NCI-H345 treated with DMSO at 0.1 percent for 48 hours (cell line): Measurements from ENCODE around the gene ABL1.

Experiments
- DNase-seq: peaks from one replicate; lab custom pipeline; 2025; ENCODE audit not compliant: unreplicated experiment; lab: John Stamatoyannopoulos, UW

Gene ABL1

DNA sequence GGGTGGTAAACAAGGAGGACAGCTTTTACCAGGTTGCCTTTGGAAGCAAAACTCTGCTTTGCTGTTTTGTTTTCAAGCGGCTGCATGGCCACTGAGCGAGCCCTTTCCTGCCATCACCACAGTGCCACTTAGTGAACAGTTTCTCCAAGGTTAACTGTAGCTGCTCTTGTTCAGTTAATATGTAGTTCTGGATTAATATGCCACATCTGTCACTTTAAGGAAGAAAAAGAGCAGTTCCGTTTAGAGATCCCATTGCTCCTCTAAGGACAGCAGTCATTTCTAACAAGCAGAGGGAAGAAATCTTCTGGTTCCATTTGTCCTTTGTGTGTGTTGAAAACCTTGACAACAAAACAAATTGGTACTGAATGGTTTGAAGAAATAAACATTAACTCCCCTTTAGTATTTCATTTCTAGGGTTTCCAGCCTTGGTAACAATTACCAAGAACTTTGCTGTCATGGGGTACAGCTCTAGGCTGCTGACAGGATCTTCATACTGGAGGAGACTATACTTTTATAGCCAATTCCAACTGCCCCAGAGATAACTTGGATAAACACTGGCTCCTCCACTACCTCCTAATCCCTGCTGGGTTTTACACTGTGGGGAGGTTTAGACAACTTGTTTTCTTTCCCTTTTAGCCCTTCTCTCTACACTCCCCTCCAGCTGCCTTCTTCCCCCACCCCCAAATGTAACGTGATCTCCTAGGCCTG is 10.3 kb upstream of the ABL1 start:
- DNase-seq: no peak

DNA sequence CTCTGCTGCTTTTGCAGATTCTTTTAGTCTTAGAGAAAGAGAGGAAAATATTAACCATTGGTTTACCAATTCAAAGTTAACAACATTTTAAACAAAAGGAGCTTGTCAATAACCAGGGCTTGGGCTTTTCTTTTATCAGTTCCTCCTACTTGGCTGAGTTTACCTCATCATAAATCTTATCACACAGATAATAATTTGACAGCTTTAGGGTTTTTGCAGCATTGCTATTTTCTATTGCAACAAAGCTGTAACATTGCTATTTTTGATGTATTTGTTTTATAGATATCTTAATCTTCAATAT is 9.8 kb upstream of the ABL1 start:
- no peak for DNase-seq

DNA sequence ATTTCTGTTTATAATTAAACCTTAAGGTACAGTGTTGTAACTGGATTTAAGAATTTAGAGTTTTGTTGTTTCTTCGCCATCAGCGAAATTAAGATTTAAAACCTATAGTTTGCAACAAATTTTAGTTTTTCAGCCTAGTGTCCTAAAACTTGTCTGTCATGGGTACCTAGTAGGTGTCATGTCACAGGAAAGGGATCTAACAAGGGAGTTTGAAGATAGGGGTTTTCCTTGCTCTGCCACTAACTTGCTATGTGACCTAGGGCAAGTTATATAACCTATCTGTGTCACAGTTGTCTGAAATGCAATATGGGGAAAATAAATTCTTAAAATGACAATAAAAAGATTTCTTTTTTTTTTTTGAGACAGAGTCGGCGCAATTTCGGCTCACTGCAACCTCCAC is 9.2 kb upstream of the ABL1 start:
- DNase-seq: no peak

DNA sequence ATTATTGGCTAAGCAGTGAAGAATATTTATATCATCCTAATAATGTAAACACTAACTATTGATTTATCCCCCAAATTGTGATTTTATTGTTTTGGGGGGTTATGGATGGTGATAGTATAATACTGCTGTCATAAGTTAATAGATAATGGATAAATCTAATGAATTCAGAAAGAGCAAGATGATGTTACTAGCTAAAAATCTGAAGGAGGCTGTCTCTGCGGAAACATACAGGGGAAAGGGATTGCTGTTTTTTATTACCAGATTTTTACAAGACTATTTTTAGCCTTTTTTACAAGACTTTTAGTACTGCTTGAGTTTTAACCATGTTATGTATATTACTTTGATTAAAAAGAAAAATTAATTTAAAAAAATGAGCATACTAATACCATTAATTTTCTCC is 5.3 kb upstream of the ABL1 start:
- no peak for DNase-seq

GRCh38 chr9:130830231-130830760 is 4.8 kb upstream of the ABL1 start:
- no peak for DNase-seq

DNA sequence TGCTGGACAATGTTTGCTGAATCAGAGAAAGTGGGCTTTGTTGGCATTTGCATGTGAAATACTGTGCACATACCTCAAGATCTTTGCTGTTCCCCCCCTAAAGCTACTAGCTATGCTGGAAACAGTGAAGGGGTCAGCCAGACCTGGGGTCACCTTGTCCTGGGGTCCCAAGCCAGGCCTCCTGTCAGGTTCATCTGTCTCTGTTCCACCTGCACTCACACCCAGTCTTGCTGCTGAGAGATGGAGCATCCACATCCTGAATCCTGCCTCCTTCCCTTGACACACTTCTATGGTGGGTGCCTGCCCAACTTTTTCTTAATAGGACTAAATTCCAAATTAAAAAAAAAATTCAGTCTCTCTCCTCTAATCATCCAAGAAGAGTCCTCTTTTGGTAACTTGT is 4.0 kb upstream of the ABL1 start:
- no peak for DNase-seq

- DNase-seq: no peak
These were observed 1.7 kb upstream of the ABL1 start for GRCh38 chr9:130833031-130833990.

GRCh38 chr9:130835441-130836298 is 616 bp downstream of the ABL1 start:
- DNase-seq: no peak

- DNase-seq: no peak
These were observed 2.0 kb downstream of the ABL1 start for GRCh38 chr9:130837002-130837511.

- DNase-seq: no peak
These were observed 2.6 kb downstream of the ABL1 start for GRCh38 chr9:130837643-130838042.

DNA sequence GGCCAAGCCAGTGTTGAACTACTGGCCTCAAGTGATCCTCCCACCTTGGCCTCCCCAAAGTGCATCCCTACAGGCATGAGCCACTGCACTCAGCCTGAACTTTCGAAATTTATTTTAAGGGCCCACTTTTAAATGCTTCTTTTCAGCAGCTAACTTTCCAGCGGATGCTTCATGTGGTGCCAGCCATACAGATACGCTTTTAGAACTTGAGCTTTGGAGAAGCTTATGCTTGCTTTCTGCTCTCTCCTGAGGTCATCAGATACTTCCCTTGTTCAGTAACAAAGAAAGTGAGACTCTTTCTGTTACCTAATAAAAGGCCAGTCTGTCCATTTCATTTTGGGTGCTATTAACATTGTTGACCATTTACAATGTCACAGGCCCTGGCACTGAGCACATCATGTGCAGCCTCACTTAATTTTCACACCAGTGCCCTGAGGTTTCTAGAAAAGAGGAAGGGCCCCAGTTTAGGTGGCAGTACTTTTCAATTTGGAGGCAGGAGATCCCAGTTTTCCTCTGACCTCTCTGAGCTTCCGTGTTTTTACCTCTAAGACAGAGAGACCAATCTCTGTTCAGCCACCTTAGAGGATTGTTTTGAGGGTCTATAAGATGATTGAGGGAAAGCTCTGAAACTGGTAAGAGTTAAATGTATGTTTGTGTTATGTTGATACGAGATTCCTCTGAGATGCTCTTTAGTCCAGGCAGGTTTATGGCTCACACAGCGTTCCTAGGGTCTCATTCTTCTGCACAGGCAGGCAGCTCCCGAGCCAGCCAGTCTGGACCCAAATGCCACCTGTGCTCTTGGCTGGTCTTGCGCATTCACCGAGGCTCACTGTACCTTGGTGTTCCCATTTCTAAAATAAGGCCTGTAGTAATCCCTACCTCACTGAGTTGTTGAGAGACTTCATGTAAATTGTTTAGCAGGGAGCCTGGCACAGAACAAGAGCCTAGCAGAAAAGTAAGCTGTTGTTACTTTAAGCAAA is 4.4 kb downstream of the ABL1 start:
- DNase-seq: no peak

GRCh38 chr9:130842545-130842944 is 7.5 kb downstream of the ABL1 start:
- DNase-seq: no peak

DNA sequence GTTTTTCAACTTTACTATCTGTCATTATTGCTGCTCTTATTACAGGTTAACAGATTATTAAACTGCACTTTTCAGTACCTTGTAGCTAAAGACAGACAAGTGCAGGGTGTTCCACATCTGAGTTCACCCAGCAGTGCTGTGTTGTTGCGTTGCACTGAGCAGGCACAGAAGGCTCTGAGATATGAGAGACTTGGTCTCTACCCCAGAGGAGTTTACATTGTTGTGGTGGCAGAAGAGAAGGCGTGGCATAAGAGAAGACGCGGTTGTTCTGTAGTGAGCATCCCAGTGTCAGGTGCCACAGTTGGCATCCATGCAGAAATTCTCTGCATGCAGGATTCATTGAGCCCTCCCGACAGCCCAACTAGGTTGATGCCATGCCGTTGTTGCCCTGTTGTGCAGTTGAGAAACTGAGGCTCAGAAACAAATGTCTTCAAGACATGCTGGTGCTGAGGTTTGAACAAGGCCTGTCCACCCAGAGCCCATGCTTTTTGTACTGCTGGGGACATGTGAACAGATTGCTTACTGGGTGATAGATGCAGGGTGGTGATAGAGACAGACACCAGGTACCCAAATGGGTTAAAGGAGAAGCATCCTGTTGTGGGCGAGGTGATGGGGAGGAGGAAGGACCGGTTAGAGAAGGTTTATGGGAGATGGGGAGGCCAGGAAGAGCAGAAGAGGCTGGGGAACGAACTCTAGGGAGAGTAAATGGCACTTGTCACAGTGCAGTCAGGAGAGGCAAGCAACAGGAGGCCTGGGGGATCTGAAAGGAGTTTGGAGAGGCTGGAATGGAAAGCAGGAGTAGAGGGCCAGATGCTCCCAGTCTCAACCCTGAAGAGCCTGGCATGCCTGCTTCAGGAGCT is 8.2 kb downstream of the ABL1 start:
- DNase-seq: no peak

DNA sequence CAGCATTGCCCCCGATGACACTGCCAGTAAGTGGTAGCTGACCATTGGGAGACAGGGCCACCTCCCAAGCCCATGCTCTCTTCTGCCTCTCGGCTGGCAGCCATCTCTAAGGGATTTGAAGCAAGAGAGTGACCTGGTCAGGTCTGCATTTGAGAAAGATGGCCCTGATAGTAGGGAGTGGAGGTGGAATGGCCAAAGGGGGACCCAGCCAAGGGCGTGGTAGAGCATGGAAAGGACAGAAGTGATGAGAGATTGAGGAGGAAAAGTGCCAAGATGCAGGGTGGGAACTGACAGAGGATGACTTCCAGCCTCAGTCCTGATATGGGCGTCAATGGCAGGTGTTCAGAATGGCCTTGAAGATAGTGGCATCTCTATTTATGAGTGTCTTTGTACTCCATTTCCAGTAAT is 9.0 kb downstream of the ABL1 start:
- DNase-seq: no peak

- DNase-seq: no peak
These were observed 10.2 kb downstream of the ABL1 start for GRCh38 chr9:130845254-130845653.

GRCh38 chr9:130845901-130846481 is 10.9 kb downstream of the ABL1 start:
- no peak for DNase-seq

DNA sequence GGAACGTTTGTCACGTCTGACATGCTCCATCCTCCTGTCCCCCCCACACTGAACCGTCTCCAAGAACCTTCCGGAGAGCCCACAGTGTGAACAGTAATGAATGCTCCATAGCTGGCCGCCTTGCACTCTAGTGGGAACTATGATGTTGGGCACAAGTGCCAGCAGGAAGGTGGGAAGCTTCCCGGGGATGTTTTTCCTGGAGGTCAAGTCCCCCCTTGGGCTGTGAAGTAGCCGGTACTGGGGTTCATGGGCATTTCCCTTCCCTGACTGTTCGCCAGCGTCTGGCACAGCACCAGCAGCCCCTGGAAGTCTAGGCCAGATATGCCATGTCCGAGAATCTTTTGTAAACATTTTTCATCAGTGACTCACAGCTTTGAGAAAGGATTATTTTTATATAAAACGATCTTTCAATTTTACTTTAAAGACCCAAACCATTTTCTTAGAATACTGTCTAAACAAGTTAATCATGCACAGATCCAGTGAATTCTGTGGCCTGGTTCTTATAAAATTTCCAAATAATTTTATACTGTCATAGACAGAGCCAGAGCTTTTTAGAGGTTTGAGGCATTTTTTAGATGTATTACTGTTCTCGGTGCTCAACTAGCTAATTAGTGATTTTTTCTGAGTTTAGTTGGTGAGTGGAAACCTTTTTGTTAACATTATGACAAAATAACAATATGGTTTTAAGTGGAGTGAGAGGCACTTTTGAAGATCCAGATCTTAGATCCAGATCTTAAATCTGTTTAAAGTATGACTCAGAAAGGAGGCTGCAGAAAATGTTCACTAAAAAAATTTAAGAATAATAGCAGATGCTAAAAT is 11.6 kb downstream of the ABL1 start:
- DNase-seq: no peak
